Stimulated activated CD4-positive, alpha-beta T cell treated with anti-CD3 and anti-CD28 coated beads, TNF-alpha, amount 100 ng/mL, for 24 hours (primary cell): ENCODE data around the gene TPM1.
"Not testable (repeated sequence)": the region's sequence is repeated elsewhere in the genome, so short reads cannot be mapped to it uniquely, and the experiment has no call there.

Experiments used
- DNase-seq, 3 experiments: peaks; one replicate each; pipeline ENCODE4 v3.0.0-alpha.2; 2020; ENCODE audit warnings: low read depth in 3 of 3

The TPM1 gene

GRCh38 chr15:63041974-63042876 is at the start of gene TPM1:
Gene TPM1 (plus strand): TSS chr15:63042747. CDS start chr15:63042830, 83 bp downstream.
- DNase-seq: peak in 1 of 3 experiments; percentile 11

DNA sequence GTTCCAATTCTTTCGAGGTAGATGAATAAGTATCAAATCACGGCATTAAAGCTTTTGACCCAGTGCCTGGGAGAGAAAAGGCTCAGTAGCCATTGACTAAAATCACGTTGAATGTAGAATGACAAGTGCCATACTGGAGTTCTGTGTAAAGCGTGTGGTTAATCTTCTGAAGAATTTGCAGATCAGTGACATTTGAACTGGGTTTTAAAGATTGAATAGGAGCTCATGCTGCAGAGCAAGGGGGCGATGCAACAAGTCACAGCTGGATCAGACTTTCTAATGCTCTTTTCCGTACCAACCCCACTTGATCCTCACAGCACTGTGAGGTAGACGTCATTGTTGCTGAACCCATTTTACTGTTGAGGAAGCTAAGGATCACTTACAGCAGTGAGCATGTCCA is 49.5 kb upstream of the TPM1 start:
- DNase-seq: no peak

- DNase-seq: not testable (repeated sequence)
These were observed 48.9 kb upstream of the TPM1 start for GRCh38 chr15:62993632-62994031.

GRCh38 chr15:62994439-62994838 is 48.1 kb upstream of the TPM1 start:
- DNase-seq: no peak

- DNase-seq: no peak
These were observed 47.4 kb upstream of the TPM1 start for GRCh38 chr15:62994975-62995681.

- DNase-seq: no peak
These were observed 45.1 kb upstream of the TPM1 start for GRCh38 chr15:62997441-62997840.

DNA sequence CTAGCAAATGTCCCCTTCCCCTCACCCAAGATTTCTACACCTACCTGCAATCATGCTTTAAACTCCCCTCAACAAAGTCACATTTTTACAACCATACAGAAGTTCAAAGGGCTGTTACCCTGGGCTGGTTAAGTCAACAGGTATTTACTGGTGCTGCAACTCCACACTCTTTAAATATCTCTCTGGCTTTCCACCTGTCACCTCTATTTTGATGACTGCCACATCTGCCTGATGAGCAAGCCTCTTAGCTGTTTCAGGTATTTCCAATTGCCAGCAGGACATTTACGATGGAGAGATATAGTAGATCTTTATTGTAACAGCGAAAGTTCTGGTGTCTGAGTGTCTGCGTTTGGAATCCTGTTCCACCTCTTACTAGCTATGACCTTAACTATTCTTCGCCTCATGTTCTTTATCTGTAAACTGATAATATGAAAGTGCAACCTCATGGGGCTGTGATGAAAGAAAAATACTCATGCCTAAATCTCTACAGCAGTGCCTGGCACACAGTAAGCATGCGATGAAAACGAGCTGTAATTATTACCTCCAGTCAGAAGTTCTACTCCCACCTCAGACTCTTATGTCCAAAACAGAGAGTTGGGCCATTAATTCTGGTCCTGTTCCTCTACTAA is 44.2 kb upstream of the TPM1 start:
- DNase-seq: no peak

DNA sequence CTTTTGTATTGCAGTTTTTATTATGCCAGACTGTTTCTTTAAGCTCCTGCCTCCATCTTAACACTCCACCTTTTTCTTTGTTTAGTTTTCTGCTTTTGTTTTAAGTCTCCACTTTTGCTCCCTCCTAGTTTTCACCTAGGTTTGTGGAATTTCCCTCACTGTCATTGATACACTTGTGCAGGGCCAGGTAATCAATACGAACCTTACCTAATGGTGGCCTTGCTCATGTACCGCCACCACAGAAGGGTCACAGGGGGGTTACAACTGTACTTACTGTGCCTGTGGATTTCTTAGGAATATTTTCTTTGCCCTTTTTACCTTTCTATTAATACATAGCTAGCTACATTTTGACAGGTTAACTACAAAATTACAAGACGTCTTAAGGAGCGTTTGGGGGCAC is 43.4 kb upstream of the TPM1 start:
- DNase-seq: no peak

- no peak for DNase-seq
These were observed 42.5 kb upstream of the TPM1 start for GRCh38 chr15:62999923-63000561.

DNA sequence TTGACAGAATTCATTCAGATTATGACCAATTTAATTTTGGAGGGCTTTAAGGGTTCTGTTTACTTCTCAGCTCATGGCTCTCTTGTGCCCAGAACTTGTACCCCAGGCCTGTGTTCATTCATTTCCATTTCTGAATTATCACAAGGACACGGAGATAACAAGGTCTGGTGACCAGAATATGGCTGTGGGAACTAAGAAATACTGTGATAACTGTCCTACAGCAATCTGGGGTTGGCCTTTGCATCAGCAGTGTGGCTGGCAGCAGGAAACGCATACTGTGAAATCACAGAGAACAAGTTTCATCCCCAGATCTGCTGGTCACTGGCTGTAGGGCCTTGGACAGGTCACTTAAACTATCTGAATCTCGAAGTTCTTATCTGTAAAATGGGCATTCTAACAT is 41.8 kb upstream of the TPM1 start:
- no peak for DNase-seq

- DNase-seq: no peak
These were observed 38.3 kb upstream of the TPM1 start for GRCh38 chr15:63004211-63004610.

- no peak for DNase-seq
These were observed 36.3 kb upstream of the TPM1 start for GRCh38 chr15:63006032-63006878.

GRCh38 chr15:63008333-63009049 is 34.1 kb upstream of the TPM1 start:
- DNase-seq: no peak

DNA sequence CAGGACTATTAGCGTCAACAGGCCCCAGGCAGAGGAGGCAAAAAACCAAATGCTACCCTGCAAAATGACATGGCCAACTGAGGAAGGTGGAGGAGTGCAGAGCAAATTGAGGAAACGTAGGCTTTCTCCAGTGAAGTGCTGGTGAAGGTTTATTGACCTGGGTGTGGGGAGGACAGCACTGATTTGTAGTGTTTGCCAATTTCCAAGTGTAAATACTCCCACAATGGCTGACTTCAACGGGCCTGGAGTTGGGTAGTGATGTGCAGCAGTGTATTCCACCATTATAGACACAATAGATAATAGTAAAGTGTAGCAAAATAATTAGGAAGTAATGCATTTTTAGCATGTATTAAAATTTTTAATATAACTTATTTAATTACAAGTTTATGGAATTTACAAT is 32.2 kb upstream of the TPM1 start:
- DNase-seq: no peak

DNA sequence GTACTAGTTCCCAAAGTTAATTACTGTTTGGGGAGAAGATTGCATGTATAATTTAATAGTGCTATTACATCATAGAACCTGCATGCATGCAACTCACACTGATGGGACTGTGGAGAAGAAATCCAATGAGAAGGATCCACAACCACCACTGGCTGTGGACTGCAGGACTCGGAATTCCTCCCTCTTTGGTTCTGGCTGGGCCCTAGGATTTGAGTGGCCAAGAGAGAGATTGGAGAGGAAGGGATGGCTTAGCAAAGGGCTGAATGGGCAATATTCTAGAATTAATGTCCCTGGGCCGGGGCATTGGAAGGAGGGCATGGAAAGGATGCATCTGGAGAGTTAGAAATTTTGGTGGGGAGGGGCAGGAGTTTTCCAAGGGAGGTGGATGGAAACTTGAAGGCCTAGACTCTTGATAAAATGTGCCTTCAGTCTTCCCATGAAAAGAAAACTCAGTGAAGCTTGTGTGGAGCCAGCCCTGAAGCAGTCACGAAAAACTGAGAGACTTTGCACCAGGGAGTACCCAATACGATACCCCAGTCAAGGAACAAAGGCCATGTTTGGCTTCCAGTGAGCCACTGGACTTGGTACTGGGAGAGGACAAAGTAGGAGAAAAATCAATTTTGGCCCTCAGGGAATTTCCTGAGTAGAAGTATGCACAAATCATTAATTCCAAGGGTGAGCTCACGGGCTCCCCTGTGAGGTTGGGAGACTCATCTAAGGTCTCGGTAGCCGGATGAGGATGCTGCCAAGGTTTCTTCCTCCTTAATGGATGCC is 31.4 kb upstream of the TPM1 start:
- no peak for DNase-seq

GRCh38 chr15:63012444-63012843 is 30.1 kb upstream of the TPM1 start:
- DNase-seq: no peak

DNA sequence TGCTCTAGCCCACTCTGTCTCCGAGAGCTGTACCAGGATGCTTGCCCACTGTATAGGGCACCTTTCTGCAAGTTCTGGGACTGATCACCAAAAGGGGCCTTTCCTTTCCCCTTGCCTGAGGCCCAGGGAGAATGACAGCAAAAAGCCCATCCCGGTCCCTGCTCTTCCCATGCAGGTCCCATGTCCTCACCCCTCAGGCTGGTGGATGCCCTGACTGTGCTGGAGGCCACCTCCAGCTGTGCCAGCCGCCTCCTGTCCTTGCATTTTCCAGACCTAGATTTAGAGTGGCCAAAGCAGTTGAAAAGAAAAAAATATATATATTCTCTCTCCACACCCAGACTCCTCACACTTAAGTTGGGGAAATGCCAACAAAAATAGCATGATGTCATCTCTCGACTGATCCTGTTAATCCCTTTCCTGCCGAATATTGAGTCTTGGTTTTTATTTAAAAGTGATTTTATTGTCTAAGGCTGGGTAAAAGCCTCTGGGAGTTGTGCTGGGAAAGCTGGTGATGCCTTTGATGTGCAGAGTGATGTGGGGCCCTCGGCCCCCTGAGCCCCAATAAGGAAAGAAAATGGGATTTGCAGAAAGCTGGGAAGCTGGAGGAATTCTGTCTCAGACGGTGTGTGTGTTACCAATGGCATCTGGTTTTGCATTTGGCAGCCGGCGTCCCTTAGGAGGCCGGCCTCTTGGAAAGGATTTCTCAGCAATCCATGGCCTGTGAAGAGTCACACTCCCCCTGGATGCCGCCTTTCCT is 29.3 kb upstream of the TPM1 start:
- no peak for DNase-seq

DNA sequence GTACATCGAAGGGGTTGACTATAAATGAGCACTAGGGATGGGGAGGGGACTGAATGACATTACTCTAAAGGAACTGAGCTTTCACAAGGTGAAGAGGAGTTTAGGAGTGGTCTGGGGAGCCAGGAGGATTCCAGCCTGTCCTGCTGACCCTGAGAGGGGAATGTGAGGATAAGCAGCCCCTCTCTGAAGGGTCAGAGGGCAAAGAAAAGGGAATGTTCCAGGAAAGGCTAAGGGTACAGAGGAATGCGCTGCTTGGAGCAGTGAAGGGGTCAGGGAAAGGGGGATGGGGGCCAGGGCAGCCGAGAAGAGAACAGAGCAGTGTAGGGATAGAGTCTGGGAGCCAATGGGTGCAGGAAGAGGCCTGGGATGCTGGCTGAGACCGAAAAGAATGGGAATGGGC is 28.0 kb upstream of the TPM1 start:
- DNase-seq: no peak

DNA sequence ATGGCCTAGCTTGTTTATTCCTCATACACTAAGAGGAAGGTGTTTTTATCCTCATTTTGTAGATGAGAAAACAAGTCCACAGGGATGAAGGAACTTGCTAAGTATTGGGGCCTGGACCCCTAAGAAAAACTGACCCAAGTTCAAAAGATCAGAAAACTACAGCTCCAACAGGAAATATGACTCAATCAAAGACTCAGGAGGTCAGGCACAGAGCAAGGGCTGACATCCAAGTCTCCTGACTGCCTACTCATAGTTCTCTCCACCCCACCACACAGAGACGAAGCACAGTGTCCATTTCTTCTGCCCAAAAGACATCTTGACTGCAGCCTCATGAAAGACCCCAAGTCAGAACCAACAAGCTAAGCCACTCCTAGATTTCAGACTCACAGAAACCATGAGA is 26.9 kb upstream of the TPM1 start:
- DNase-seq: no peak
